HepG2 (cell line): ENCODE measurements around the gene FAM120B. TPM values are rescaled to one million over a fixed set of nuclear protein-coding genes. Genes with fewer than 3 reads are reported as not detected.

Source experiments
- ATAC-seq: fragments of 200-7000 bp; cut with Tn5 transposase; 3 replicates; pipeline ENCODE4 v1.9.1; 2020; ENCODE audit warnings: mild to moderate bottlenecking, moderate library complexity
- BruUV-seq: library from RNA; stranded (reverse); fragments of 400-500 nt; replicated peaks from 2 replicates; lab custom pipeline; 2021; lab: Mats Ljungman, UMichigan
- CTCF ChIA-PET: fragments of 300-600 bp; formaldehyde crosslinking; extraction: SDS; loops from one replicate; lab custom pipeline; 2021; ENCODE audit warnings: low total read pairs, inconsistent platforms, low intra/inter-chr PET ratio; lab: Yijun Ruan, JAX
- POLR2A ChIA-PET: fragments of 350-600 bp; sonication (Branson Sonifier 250); formaldehyde crosslinking; loops from one replicate; lab custom pipeline; 2020; ENCODE audit warnings: antibody characterized with exemption, inconsistent platforms; lab: Yijun Ruan, JAX
- DNase-seq: peaks from one replicate; pipeline ENCODE4 v3.0.0-alpha.2; 2015; ENCODE audit warnings: low spot score
- FAIRE-seq: peaks from 3 replicates; lab custom pipeline; 2011; peaks lifted over from hg19 to GRCh38; lab: Jason Lieb, UNC
- H2AFZ ChIP-seq: one replicate; pipeline ENCODE4 v1.6.1; 2011; ENCODE audit warnings: low read length, inconsistent platforms
- H3K27ac ChIP-seq: fragments of 300-600 bp; 3 replicates; pipeline ENCODE4 v1.8.0; 2011; ENCODE audit warnings: mixed run types, mild to moderate bottlenecking, mixed read lengths, low read length, inconsistent platforms; ENCODE audit not compliant: insufficient read depth; ENCODE audit errors: extremely low read length
- H3K27me3 ChIP-seq, 2 experiments: fragments of 200-600 bp in 1 of 2; 2 replicates in 1 of 2; 3 replicates in 1 of 2; pipeline versions ENCODE4 v1.6.0 to v1.8.0; 2011; ENCODE audit warnings: low read length in 2 of 2, mild to moderate bottlenecking in 2 of 2, moderate library complexity in 2 of 2, inconsistent platforms in 1 of 2; ENCODE audit not compliant: insufficient read depth in 2 of 2, control insufficient read depth in 1 of 2
- H3K36me3 ChIP-seq, 2 experiments: fragments of 200-600 bp in 1 of 2; replicated peaks in 1 of 2; 2 replicates in 1 of 2; 3 replicates in 1 of 2; pipeline versions ENCODE4 v1.5.1 to v1.8.0; 2011; ENCODE audit warnings: low read length in 2 of 2, inconsistent platforms in 1 of 2; ENCODE audit not compliant: insufficient read depth in 2 of 2, control insufficient read depth in 1 of 2
- H3K4me1 ChIP-seq: 2 replicates; pipeline ENCODE4 v1.5.1; 2012; ENCODE audit warnings: low read length, inconsistent platforms; ENCODE audit not compliant: insufficient read depth
- H3K4me2 ChIP-seq: 2 replicates; pipeline ENCODE4 v1.6.0; 2011; ENCODE audit warnings: low read depth, low read length, inconsistent platforms
- H3K4me3 ChIP-seq, 3 experiments: fragments of 200-600 bp in 1 of 3; sonication (generic), shearing (Covaris generic) in 1 of 3; replicated peaks in 1 of 3; 2 replicates each; pipeline ENCODE4 v1.5.1; 2011 to 2016; ENCODE audit warnings: low read length in 3 of 3, inconsistent platforms in 2 of 3, low read depth in 2 of 3, mild to moderate bottlenecking in 2 of 3, control low read depth in 1 of 3, mixed read lengths in 1 of 3; ENCODE audit not compliant: insufficient read depth in 1 of 3
- H3K79me2 ChIP-seq: one replicate; pipeline ENCODE4 v1.6.1; 2011; ENCODE audit warnings: low read length, inconsistent platforms; ENCODE audit not compliant: insufficient read depth
- H3K9ac ChIP-seq: 2 replicates; pipeline ENCODE4 v1.6.0; 2011; ENCODE audit warnings: mild to moderate bottlenecking, low read depth, low read length, inconsistent platforms; ENCODE audit not compliant: insufficient read depth
- H3K9me3 ChIP-seq: 2 replicates; pipeline ENCODE4 v1.5.1; 2012; ENCODE audit warnings: mild to moderate bottlenecking, low read length
- H4K20me1 ChIP-seq: 2 replicates; pipeline ENCODE4 v1.6.0; 2011; ENCODE audit warnings: inconsistent platforms, mild to moderate bottlenecking, low read length, moderate library complexity; ENCODE audit not compliant: insufficient read depth
- CAMTA2 ChIP-seq: sonication (generic); formaldehyde crosslinking; IDR thresholded peaks from 2 replicates; pipeline ENCODE4 v1.4.0; 2020; ENCODE audit warnings: mild to moderate bottlenecking, missing genetic modification reagents, borderline replicate concordance
- FOXK1 ChIP-seq: sonication (generic); formaldehyde crosslinking; IDR thresholded peaks from 2 replicates; pipeline ENCODE4 v1.4.0; 2020; ENCODE audit warnings: low read depth, missing genetic modification reagents, borderline replicate concordance
- MED13 ChIP-seq: sonication (generic); formaldehyde crosslinking; IDR thresholded peaks from 2 replicates; pipeline ENCODE4 v1.5.0; 2020; ENCODE audit warnings: missing genetic modification reagents
- NAIF1 ChIP-seq: sonication (generic); formaldehyde crosslinking; IDR thresholded peaks from 2 replicates; pipeline ENCODE4 v1.5.0; 2020; ENCODE audit warnings: mild to moderate bottlenecking, missing genetic modification reagents, borderline replicate concordance
- SP140L ChIP-seq: sonication (generic); formaldehyde crosslinking; IDR thresholded peaks from 2 replicates; pipeline ENCODE4 v1.4.0; 2020; ENCODE audit warnings: missing genetic modification reagents, borderline replicate concordance
- ZC3H13 ChIP-seq: sonication (generic); formaldehyde crosslinking; IDR thresholded peaks from 2 replicates; pipeline ENCODE4 v1.8.1; 2023; ENCODE audit warnings: mild to moderate bottlenecking, missing genetic modification reagents, moderate library complexity
- ZNF687 ChIP-seq: sonication (generic); formaldehyde crosslinking; IDR thresholded peaks from 2 replicates; pipeline ENCODE4 v1.5.1; 2020; ENCODE audit warnings: mild to moderate bottlenecking, missing genetic modification reagents, moderate library complexity
- ZSCAN12 ChIP-seq: sonication (generic); formaldehyde crosslinking; IDR thresholded peaks from 2 replicates; pipeline ENCODE4 v1.9.0; 2021; ENCODE audit warnings: mild to moderate bottlenecking, missing genetic modification reagents
- WGBS: methylation state at CpG from one replicate; pipeline ENCODE4 v1.1.6; 2017; ENCODE audit warnings: low lambda C conversion rate; 5-methylcytosine and 5-hydroxymethylcytosine counted together
- in situ Hi-C: cut with HindIII; loops from 2 replicates; pipeline ENCODE4 v1.10.0; 2017; ENCODE audit warnings: low pct_unique_long_range_greater_than_20kb; ENCODE audit not compliant: extremely low pct_ligation_motif_present
- intact Hi-C: fragments of 100-400 bp; cut with micrococcal nuclease; formaldehyde crosslinking; loops from one replicate; pipeline ENCODE4 v1.10.0; 2022; ENCODE audit not compliant: unreplicated experiment
- polyA plus RNA-seq, 8 experiments: library from polyadenylated mRNA; depleted of rRNA in 3 of 8; stranded (reverse) in 7 of 8; unstranded in 1 of 8; fragments of >200 nt; fragmentation: Illumina TruSeq in 4 of 8; extraction: Trizol in 4 of 8; gene quantifications; 2 replicates each; pipeline versions ENCODE4 v1.2.1 to v1.2.3, GENCODE V29; 2011 to 2016; ENCODE audit warnings: low read depth in 4 of 8, missing spikeins in 1 of 8, mixed read lengths in 1 of 8; ENCODE audit not compliant: insufficient read depth in 1 of 8
- total RNA-seq, 5 experiments: library from RNA; depleted of rRNA; stranded (reverse); fragments of >200 nt; fragmentation: Illumina TruSeq; extraction: Trizol; gene quantifications; 2 replicates each; pipeline ENCODE4 v1.2.3, GENCODE V29; 2016; ENCODE audit warnings: low read depth in 1 of 5

Gene FAM120B
- total and polyA plus RNA-seq, 2 of the 13 experiments (the other 11 are each of a cell fraction or from before 2014, with no cell fraction given): 9.2 to 10.7 TPM

- no peak overlapping the region for H3K9ac ChIP-seq
- no peaks in the 10 kb centered on the region for H3K4me1 ChIP-seq
- peaks cover 12 to 84% of the 10 kb centered on the region in 2 experiments for H3K27me3 ChIP-seq
- H3K9me3 ChIP-seq: no peaks in the 10 kb centered on the region
- TF ChIP-seq MED13 (CRISPR knock-in tag) (no peak), ZNF687 (CRISPR knock-in tag) (0 out of 2 replicates have a peak, but pooled peaks have one; percentile 9)
- DNase-seq (no peak), FAIRE-seq (no peak), ATAC-seq (no peak)
- 43% methylated on average over 7 of the region's 15 CpGs for WGBS
- no peak overlapping the region for H3K4me2 ChIP-seq
- ChIA-PET POLR2A (no interaction called here), CTCF (no interaction called here)
- no peak overlapping the region for H3K27ac ChIP-seq
- no peaks in the 10 kb centered on the region for H3K36me3 ChIP-seq
- H2AFZ ChIP-seq: no peak overlapping the region
- no peaks in the 10 kb centered on the region for H3K79me2 ChIP-seq
- no TSS peak for BruUV-seq
- in situ Hi-C loops: no loop called here
- intact Hi-C loops: no loop called here
- H3K4me3 ChIP-seq: no peak overlapping the region
- no peaks in the 10 kb centered on the region; the same call in 1 of the 2 replicates for H4K20me1 ChIP-seq
Observed at GRCh38 chr6:170446841-170447560, 140.4 kb downstream of the FAM120B start.

- Histone ChIP-seq H3K4me3 (no peak overlapping the region), H3K27me3 (peaks cover 12 to 82% of the 10 kb centered on the region in 2 experiments), H2AFZ (no peak overlapping the region), H3K79me2 (no peaks in the 10 kb centered on the region), H4K20me1 (no peaks in the 10 kb centered on the region; the same call in 1 of the 2 replicates), H3K9me3 (no peaks in the 10 kb centered on the region), H3K27ac (no peak overlapping the region), H3K36me3 (no peaks in the 10 kb centered on the region), H3K9ac (no peak overlapping the region), H3K4me1 (no peaks in the 10 kb centered on the region), H3K4me2 (no peak overlapping the region)
- POLR2A ChIA-PET: no interaction called here
- FAIRE-seq (no peak), DNase-seq (no peak), ATAC-seq (no peak)
- in situ Hi-C loops (no loop called here), intact Hi-C loops (no loop called here)
- no TSS peak for BruUV-seq
- 44% methylated on average over 14 of the region's 14 CpGs for WGBS
- CTCF ChIA-PET: no interaction called here
- TF ChIP-seq ZC3H13 (CRISPR knock-in tag): no peak
- TF ChIP-seq ZSCAN12 (CRISPR knock-in tag): no peak
- no peak for TF ChIP-seq FOXK1
- TF ChIP-seq SP140L (CRISPR knock-in tag): no peak
- TF ChIP-seq NAIF1: no peak
- TF ChIP-seq CAMTA2 (CRISPR knock-in tag): no peak
Observed at GRCh38 chr6:170447561-170447930, 141.0 kb downstream of the FAM120B start.
